ENCODE data around the gene MAL.
"Not testable (repeated sequence)": the region's sequence is repeated elsewhere in the genome, so short reads cannot be mapped to it uniquely, and the experiment has no call there.

MAL gene

GRCh38 chr2:95034818-95035217 lies 9.3 kb downstream of the MAL start:
- no peak for TF ChIP-seq ZFX (IDR thresholded peaks at IDR 0.05; ENCODE audit: borderline replicate concordance)
- no peak for TF ChIP-seq CTCF (IDR thresholded peaks at IDR 0.05)
- H3K27ac ChIP-seq = no peak overlapping the region

GRCh38 chr2:95036596-95037383 lies 11.3 kb downstream of the MAL start:
- no peak overlapping the region for H3K27ac ChIP-seq
- TF ChIP-seq ZFX (IDR thresholded peaks at IDR 0.05; ENCODE audit: borderline replicate concordance) (no peak), CTCF (IDR thresholded peaks at IDR 0.05) (no peak)

DNA sequence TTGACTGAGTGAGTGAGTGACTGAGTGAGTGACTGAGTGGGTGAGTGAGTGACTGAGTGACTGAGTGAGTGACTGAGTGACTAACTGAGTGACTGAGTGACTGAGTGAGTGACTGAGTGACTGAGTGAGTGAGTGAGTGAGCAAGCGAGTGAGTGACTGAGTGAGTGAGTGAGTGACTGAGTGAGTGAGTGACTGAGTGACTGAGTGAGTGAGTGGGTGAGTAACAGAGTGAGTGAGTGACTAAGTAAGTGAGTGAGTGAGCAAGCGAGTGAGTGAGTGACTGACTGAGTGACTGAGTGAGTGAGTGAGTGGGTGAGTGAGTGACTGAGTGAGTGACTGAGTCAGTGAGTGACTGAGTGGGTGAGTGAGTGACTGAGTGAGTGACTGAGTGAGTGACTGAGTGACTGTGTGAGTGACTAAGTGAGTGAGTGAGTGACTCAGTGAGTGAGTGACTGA lies 11.9 kb downstream of the MAL start:
- H3K27ac ChIP-seq = no peak overlapping the region
- TF ChIP-seq CTCF (IDR thresholded peaks at IDR 0.05) = no peak
- TF ChIP-seq ZFX (IDR thresholded peaks at IDR 0.05; ENCODE audit: borderline replicate concordance) = no peak

GRCh38 chr2:95037841-95038585 lies 12.5 kb downstream of the MAL start:
- H3K27ac ChIP-seq = not testable (repeated sequence)

GRCh38 chr2:95038635-95039298 lies 13.3 kb downstream of the MAL start:
- no peak overlapping the region for H3K27ac ChIP-seq
- no peak for TF ChIP-seq CTCF (IDR thresholded peaks at IDR 0.05)
- no peak for TF ChIP-seq ZFX (IDR thresholded peaks at IDR 0.05; ENCODE audit: borderline replicate concordance)

DNA sequence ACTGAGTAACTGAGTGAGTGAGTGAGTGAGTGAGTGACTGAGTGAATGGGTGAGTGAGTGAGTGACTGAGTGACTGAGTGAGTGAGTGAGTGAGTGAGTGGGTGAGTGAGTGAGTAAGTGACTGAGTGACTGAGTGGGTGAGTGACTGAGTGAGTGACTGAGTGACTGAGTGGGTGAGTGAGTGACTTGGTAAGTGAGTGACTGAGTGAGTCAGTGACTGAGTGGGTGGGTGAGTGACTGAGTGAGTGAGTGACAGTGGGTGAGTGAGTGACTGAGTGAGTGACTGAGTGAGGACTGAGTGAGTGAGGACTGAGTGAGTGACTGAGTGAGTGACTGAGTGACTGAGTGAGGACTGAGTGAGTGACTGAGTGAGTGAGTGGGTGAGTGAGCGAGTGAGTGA lies 13.9 kb downstream of the MAL start:
- H3K27ac ChIP-seq = no peak overlapping the region
- TF ChIP-seq ZFX (IDR thresholded peaks at IDR 0.05; ENCODE audit: borderline replicate concordance) (no peak), CTCF (IDR thresholded peaks at IDR 0.05) (no peak)

DNA sequence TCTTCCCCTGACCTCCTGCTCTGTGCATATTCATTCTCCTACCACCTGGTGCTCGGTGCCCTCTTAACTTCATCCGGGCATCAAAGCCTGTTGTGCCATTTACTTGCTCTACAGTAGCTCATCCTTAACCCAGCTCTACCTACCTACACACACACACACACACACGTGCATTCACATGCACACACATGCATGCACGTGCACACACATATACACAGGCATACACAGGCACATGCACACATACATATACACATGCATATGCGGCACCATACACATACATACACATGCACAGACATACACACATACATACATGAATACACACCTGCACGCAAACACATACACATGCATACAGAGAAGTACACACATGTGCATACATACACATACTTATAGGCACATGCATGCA lies 14.5 kb downstream of the MAL start:
- TF ChIP-seq ZFX (IDR thresholded peaks at IDR 0.05; ENCODE audit: borderline replicate concordance) (no peak), CTCF (IDR thresholded peaks at IDR 0.05) (no peak)
- H3K27ac ChIP-seq = no peak overlapping the region
